Measurements from ENCODE around the gene ALG11.

DNA sequence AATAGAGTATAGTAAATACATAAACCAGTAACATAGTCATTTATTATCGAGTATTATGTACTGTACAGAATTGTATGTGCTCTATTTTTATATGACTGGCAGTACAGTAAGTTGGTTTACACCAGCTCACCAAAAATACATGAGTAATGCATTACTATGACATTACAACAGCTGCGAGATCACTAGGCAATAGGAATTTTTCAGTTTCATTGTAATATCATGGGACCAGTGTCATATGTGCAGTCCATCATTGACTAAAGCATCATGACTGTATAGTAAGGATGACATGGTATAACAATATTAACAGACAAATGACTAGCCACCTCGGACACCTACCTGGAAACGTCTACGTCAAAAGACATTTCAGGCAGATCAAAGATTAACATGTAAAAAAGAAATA, 34.6 kb upstream of the ALG11 start:
- TF ChIP-seq, protein P1, sequence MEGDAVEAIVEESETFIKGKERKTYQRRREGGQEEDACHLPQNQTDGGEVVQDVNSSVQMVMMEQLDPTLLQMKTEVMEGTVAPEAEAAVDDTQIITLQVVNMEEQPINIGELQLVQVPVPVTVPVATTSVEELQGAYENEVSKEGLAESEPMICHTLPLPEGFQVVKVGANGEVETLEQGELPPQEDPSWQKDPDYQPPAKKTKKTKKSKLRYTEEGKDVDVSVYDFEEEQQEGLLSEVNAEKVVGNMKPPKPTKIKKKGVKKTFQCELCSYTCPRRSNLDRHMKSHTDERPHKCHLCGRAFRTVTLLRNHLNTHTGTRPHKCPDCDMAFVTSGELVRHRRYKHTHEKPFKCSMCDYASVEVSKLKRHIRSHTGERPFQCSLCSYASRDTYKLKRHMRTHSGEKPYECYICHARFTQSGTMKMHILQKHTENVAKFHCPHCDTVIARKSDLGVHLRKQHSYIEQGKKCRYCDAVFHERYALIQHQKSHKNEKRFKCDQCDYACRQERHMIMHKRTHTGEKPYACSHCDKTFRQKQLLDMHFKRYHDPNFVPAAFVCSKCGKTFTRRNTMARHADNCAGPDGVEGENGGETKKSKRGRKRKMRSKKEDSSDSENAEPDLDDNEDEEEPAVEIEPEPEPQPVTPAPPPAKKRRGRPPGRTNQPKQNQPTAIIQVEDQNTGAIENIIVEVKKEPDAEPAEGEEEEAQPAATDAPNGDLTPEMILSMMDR (conservative IDR thresholded peaks at IDR 0.05; ENCODE audit: low read depth in 2 of 2), result no peak
- TF ChIP-seq EZH2phosphoT487 (IDR thresholded peaks at IDR 0.05; ENCODE audit: unreplicated experiment), result no peak
- no peak for TF ChIP-seq JUNB (IDR thresholded peaks at IDR 0.05; ENCODE audit: unreplicated experiment)
- TF ChIP-seq, protein P2, sequence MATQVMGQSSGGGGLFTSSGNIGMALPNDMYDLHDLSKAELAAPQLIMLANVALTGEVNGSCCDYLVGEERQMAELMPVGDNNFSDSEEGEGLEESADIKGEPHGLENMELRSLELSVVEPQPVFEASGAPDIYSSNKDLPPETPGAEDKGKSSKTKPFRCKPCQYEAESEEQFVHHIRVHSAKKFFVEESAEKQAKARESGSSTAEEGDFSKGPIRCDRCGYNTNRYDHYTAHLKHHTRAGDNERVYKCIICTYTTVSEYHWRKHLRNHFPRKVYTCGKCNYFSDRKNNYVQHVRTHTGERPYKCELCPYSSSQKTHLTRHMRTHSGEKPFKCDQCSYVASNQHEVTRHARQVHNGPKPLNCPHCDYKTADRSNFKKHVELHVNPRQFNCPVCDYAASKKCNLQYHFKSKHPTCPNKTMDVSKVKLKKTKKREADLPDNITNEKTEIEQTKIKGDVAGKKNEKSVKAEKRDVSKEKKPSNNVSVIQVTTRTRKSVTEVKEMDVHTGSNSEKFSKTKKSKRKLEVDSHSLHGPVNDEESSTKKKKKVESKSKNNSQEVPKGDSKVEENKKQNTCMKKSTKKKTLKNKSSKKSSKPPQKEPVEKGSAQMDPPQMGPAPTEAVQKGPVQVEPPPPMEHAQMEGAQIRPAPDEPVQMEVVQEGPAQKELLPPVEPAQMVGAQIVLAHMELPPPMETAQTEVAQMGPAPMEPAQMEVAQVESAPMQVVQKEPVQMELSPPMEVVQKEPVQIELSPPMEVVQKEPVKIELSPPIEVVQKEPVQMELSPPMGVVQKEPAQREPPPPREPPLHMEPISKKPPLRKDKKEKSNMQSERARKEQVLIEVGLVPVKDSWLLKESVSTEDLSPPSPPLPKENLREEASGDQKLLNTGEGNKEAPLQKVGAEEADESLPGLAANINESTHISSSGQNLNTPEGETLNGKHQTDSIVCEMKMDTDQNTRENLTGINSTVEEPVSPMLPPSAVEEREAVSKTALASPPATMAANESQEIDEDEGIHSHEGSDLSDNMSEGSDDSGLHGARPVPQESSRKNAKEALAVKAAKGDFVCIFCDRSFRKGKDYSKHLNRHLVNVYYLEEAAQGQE (IDR thresholded peaks at IDR 0.05; ENCODE audit: unreplicated experiment), result no peak
- TF ChIP-seq CREB1 (CRISPR knock-in tag; IDR thresholded peaks at IDR 0.05; ENCODE audit: low read depth), result no peak
